Non-pigmented ciliary epithelial cell (primary cell): ENCODE results near the gene MYOM3.

Experiments used
- DNase-seq: peaks from one replicate; pipeline ENCODE4 v3.0.0-alpha.2; 2010; ENCODE audit warnings: low read depth

Gene MYOM3

DNA sequence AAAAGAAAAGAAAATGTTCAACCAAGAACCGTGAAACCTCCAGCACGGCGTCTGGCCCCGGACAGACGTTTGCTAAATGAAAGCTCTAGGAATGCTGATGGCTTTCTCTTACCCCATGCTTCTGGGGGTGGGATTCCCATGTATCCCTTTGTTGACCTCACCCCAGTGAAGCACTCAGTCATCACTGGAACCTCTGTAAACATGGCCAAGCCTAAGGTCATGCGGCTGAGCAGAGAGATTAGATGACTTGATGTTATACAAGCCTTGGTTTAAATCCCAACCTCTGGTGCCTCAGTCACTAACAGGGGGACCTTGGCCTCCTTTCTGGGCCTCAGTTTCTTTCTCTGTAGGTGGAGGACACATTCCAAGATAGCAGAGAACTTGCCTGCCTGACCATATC is 2.8 kb upstream of the MYOM3 start:
- DNase-seq, result no peak

- DNase-seq, result no peak
These were observed 1.7 kb upstream of the MYOM3 start for GRCh38 chr1:24113641-24114033.

GRCh38 chr1:24111262-24111995 is 506 bp downstream of the MYOM3 start:
- DNase-seq, result no peak

- DNase-seq, result no peak
These were observed 1.2 kb downstream of the MYOM3 start for GRCh38 chr1:24110642-24111261.

- no peak for DNase-seq
These were observed 2.1 kb downstream of the MYOM3 start for GRCh38 chr1:24109686-24110475.

DNA sequence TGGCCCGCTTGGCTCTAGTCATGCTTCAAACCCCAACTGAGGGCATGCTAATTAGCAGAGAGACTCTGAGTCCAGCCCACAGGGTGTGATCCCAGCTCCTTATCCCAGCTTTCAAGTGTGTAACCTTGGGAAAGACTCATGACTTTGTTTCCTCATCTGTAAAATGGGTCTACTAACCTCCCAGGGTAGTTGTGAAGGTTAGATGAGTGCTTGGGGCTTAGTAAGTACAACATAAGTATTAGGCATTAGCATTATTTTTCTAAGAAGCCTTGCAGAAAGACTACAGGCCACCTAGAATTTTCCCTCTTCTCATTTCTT is 2.8 kb downstream of the MYOM3 start:
- no peak for DNase-seq

DNA sequence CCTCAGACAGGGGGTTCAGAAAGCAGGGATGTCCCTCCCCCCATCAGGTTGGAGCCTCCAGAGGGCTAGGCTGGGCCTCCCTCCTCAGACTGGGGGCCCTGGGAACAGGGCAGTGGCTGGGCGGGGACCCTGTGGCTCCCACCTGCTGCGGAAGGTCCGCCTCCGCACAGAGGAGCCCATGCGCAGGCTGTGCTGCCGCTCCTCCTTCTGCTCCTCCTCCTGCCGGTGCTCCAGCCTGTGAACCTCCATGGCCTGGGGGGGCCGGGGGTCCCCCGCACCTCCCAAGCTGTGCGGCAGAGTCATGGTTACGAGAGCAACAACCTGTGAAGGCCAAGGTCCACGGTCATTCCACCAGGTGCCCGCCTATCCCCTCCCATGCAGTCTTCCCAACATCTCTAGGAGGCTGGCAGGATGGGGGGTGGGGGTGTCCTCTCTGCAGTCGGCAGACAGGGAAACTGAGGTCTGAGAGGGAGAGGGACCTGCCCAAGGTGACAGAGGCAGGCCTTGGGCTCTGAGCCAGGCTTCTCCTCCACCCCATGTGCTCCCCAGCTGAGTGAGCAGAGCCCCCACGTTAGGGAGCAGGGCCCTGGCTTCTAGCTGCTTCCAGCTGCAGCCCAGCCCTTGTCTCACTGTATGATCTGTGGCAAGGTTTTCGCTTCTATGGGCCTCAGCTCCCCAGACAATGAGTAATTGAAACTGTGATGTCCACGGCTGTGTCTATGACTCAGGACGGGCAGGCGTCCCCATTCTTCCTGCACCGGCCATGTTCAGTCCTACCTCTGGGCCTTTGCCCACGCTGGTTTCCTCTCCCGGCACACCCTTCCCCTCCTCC is 3.4 kb downstream of the MYOM3 start:
- DNase-seq, result peak; percentile 60

DNA sequence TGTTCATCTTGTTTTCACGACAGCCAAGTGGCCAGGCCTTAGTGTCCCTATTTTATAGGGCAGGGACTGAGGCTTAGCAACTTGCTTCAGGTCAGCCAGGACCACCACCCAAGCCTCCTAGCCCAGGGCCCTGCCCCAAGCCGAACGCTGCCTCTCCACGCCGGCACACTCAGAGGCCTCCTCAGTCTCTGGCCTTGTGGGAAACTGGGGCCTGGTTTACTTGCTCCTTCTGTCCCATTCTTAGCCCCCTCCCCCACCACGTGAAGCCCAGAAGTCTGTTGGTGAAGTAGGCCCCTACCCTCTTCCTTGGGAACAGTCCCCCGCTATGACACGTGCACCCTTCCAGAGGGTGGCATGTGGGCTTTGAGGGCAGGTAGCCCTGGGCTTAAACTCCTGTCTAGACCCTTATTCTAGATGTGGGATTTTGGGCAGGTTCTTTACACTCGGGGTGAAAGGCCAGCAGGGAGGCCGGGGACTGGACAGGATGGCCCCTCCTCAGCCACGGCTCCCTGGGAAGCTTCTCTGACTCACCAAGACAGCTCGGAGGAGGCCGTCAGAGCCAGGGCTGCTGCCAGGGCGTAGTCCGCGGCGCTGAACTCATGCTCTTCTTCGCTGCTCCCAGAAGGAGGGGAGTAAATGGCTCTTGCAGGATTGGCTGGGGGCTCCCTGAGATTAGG is 4.3 kb downstream of the MYOM3 start:
- peak; percentile 26 for DNase-seq

GRCh38 chr1:24105368-24106160 is 6.4 kb downstream of the MYOM3 start:
- no peak for DNase-seq

DNA sequence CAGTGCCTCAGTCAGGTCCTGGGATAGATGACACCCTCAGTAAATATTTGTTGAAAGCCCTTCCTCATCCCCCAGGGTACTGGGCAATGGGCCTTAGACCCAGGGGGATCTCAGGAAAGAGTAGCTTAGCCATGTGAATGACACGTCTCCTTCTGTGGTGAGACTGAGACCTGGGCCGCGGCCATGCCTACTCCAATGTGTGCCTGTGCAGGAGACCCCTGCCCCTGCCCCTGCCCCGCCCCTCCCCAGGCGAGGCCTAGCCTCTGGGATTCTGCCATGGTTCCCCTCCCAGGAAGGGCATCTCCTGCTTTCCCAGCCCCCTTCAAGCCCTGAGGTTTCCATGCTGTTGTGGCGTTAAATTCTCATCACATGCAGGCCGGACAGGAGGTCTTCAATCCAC is 7.1 kb downstream of the MYOM3 start:
- no peak for DNase-seq

GRCh38 chr1:24103879-24104278 is 8.1 kb downstream of the MYOM3 start:
- no peak for DNase-seq

DNA sequence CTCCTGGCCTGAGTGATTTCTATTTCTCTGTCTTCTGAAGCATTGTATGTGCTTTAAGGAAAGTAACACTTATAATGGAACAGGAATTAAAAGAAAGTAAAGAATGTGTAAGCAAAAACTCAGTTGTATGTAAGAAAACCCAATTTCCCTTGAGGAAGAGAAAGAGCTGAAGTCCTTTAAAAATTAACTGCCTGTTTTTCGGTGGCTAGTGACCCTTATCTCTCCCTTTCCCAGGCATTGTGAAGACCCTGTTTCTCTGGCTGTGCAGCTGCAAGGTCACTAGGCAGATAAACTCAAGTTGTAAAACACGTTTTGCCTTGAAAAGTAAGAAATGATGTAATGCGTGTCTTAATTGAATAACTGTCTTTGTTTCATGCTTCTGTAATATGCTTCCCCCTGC is 8.5 kb downstream of the MYOM3 start:
- DNase-seq, result no peak

DNA sequence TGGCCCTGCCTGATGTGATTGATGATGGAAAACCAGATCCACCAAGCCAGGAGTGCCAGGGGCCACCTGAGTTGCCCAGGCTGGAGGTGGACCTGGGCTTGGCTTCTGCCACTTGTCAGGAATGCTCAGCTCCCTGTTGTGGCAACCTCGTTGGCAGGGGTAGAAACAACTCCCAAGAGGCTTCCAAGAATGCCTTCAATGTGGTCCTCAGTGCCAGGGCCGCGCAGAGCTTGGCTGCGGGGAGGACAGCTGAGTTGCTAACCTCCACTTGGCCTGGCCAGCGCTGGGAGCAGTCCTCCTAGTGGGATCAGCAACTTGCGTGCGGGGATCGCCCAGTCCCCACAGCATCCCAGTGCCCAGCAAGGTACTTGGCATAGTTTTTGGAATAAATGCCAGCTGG is 9.0 kb downstream of the MYOM3 start:
- no peak for DNase-seq

- DNase-seq, result no peak
These were observed 9.9 kb downstream of the MYOM3 start for GRCh38 chr1:24101796-24102586.

DNA sequence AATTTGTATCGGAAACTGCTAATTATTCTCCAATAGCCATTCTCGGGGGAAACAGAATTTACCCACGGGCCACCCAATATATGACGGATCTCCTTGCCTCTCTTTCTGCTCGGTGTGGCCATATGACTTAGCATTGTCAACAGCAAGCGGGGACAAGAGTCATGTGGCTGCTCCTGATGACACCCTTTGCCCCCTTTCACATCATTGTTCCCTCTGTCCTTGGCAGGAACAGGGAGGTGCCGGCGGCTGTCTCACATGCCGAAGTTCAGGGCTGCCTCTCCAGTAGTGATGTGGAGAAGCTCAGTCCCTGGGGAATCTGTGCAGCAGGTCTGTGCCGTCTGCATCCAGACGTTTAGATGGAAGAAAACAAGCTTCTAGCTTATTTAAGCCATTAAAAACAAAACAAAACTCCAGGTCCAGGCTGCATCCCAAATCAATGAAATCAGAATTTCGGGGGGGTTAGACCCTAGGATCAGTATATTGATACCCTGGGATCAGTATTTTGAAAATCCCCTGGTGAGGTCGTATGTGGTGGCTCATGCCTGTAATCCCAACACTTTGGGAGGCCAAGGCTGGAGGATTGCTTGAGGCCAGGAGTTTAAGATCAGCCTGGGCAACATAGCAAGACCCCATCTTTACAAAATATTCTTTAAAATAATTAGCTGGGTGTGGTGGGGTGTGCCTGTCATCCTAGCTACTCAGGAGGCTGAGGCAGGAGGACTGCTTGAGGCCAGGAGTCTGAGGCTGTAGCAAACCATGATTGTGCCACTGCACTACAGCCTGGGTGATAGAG is 10.8 kb downstream of the MYOM3 start:
- no peak for DNase-seq

- no peak for DNase-seq
These were observed 12.8 kb downstream of the MYOM3 start for GRCh38 chr1:24098943-24099638.

DNA sequence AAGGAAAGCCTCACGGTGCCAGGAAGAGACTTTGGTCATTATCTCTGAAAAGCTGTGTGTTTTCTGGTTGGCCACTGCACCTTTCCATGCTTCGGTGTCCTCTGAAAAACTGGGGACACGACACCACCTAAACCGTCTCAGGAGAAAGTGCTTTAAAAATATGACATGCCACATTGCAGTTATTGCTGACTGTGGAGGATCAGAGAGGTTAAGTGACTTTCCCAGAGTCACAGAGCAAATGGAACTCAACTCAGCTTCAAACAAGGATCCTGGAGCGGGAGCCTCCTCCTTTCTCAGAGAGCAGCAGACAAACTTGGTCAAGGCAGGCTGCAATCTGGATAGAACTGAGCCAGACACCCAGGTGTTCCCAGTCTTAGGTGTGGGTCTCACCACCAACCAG is 13.8 kb downstream of the MYOM3 start:
- DNase-seq, result no peak

GRCh38 chr1:24097663-24098062 is 14.3 kb downstream of the MYOM3 start:
- no peak for DNase-seq

DNA sequence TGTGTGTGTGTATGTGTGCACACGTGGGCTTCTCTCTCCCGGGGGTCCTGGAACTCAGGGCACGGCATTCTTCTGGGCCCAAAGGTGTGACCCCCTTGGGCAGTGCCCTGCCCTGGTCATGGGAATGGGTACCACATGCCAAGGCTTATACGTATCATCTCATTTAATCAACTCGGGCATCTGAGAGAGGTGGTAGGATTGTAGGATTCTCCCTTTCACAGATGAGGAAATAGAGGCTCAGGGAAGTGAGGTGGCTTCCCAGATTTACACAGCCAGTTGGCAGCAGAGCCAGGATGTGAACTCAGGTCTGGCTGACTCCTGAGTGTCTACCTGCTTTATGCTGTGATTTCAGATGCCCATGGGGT is 15.2 kb downstream of the MYOM3 start:
- no peak for DNase-seq
